ENCODE data around the gene SERINC2. TPM values are rescaled to one million over a fixed set of nuclear protein-coding genes. Genes with fewer than 3 reads are reported as not detected.

The SERINC2 gene
- total and polyA plus RNA-seq, 10 donors = 1.3 to 8.7 (median 2.6) TPM

GRCh38 chr1:31482482-31483011 is 69.5 kb downstream of the SERINC2 start:
- Histone ChIP-seq H3K27ac (peak overlapping the region in 4 of 8 donors; percentile 47 to 70 (median 51)), H3K27me3 (replicated peaks in 1 of 7) (peaks cover 0 to 4% (median 0%) of the 10 kb centered on the region in 7 donors), H3K9me3 (peaks cover 0 to 14% (median 3%) of the 10 kb centered on the region in 8 donors), H3K4me1 (peaks cover 0 to 7% (median 0%) of the 10 kb centered on the region in 6 donors), H3K4me3 (no peak overlapping the region), H3K36me3 (no peaks in the 10 kb centered on the region)
- TF ChIP-seq POLR2AphosphoS5 (IDR thresholded peaks at IDR 0.05) (no peak), CTCF (IDR thresholded peaks at IDR 0.05 in 8 of 11, conservative IDR thresholded peaks at IDR 0.05 in 3 of 11) (no peak), POLR2A (IDR thresholded peaks at IDR 0.05) (no peak)
- no peak for DNase-seq
- intact Hi-C loops (cut with DNase I; ENCODE audit: low total_unique reads) = no loop called here
- 78 to 88% (median 86%) methylated on average over 5 to 6 of the region's 6 CpGs for WGBS, 5 donors

- Histone ChIP-seq H3K9me3 (peaks cover 0 to 14% (median 3%) of the 10 kb centered on the region in 8 donors), H3K36me3 (no peaks in the 10 kb centered on the region), H3K4me3 (no peak overlapping the region), H3K27ac (peak overlapping the region in 4 of 8 donors; percentile 47 to 70 (median 51)), H3K4me1 (peaks cover 0 to 7% (median 0%) of the 10 kb centered on the region in 6 donors), H3K27me3 (replicated peaks in 1 of 7) (no peaks in the 10 kb centered on the region)
- TF ChIP-seq CTCF (IDR thresholded peaks at IDR 0.05 in 8 of 11, conservative IDR thresholded peaks at IDR 0.05 in 3 of 11) = no peak
- TF ChIP-seq POLR2AphosphoS5 (IDR thresholded peaks at IDR 0.05) = peak in 1 of 3 donors; percentile 58
- TF ChIP-seq POLR2A (IDR thresholded peaks at IDR 0.05) = no peak
- DNase-seq = no peak
- intact Hi-C loops (cut with DNase I; ENCODE audit: low total_unique reads) = no loop called here
- 34 to 61% (median 49%) methylated on average over 13 of the region's 13 CpGs for WGBS, 5 donors
These were observed 70.3 kb downstream of the SERINC2 start for GRCh38 chr1:31483012-31483946.

Other genes with a start within 250 kb of the SERINC2 start
- not detected for gene NKAIN1, start 173.3 kb upstream of the SERINC2 start, total RNA-seq
- gene NKAIN1, start 173.3 kb upstream of the SERINC2 start, polyA plus RNA-seq = under 1 TPM in 1 of 3 donors, not detected in 2; 0.08 TPM
- 10 to 100 TPM; 38.8 to 53.0 (median 44.8) TPM for gene SNRNP40, start 116.4 kb upstream of the SERINC2 start, total RNA-seq
- 10 to 100 TPM; 21.4 to 37.5 (median 29.6) TPM for gene SNRNP40, start 116.4 kb upstream of the SERINC2 start, polyA plus RNA-seq
- gene ZCCHC17, start 116.2 kb upstream of the SERINC2 start, total RNA-seq = 10 to 100 TPM; 16.1 to 23.7 (median 18.2) TPM
- 10 to 100 TPM; 24.1 to 31.7 (median 29.8) TPM for gene ZCCHC17, start 116.2 kb upstream of the SERINC2 start, polyA plus RNA-seq
- gene FABP3, start 40.1 kb upstream of the SERINC2 start, total RNA-seq = 10 to 100 TPM in 6 of 7 donors, 1 to 10 TPM in 1; 4.1 to 57.1 (median 24.7) TPM
- gene FABP3, start 40.1 kb upstream of the SERINC2 start, polyA plus RNA-seq = 10 to 100 TPM; 14.2 to 50.0 (median 22.2) TPM
- gene TINAGL1, start 163.3 kb downstream of the SERINC2 start, total RNA-seq = 100 to 1,000 TPM; 124 to 393 (median 243) TPM
- gene TINAGL1, start 163.3 kb downstream of the SERINC2 start, polyA plus RNA-seq = 10 to 100 TPM; 18.5 to 98.9 (median 38.0) TPM
- not detected for gene HCRTR1, start 204.5 kb downstream of the SERINC2 start, total RNA-seq
- gene HCRTR1, start 204.5 kb downstream of the SERINC2 start, polyA plus RNA-seq = under 1 TPM in 1 of 3 donors, not detected in 2; 0.06 TPM
- gene PEF1, start 231.7 kb downstream of the SERINC2 start, total RNA-seq = 10 to 100 TPM; 48.2 to 73.4 (median 54.5) TPM
- 10 to 100 TPM; 46.5 to 70.4 (median 60.8) TPM for gene PEF1, start 231.7 kb downstream of the SERINC2 start, polyA plus RNA-seq

Measured in spleen (tissue), 11 donors.